ENCODE data around the gene ACTR3C. TPM values are rescaled to one million over a fixed set of nuclear protein-coding genes. Genes with fewer than 3 reads are reported as not detected.

Gene ACTR3C
- total RNA-seq, 4 donors from 2014 or later = 8.3 to 25.6 (median 17.4) TPM

- Histone ChIP-seq H3K27ac (no peak overlapping the region), H3K27me3 (no peaks in the 10 kb centered on the region), H3K36me3 (no peaks in the 10 kb centered on the region), H3K9me3 (no peaks in the 10 kb centered on the region), H3K4me1 (no peaks in the 10 kb centered on the region), H3K4me3 (no peak overlapping the region)
- intact Hi-C loops (cut with DNase I) = no loop called here
- WGBS, 2 donors = 68 to 75% methylated on average over 4 to 7 of the region's 7 CpGs
- TF ChIP-seq, protein P1, sequence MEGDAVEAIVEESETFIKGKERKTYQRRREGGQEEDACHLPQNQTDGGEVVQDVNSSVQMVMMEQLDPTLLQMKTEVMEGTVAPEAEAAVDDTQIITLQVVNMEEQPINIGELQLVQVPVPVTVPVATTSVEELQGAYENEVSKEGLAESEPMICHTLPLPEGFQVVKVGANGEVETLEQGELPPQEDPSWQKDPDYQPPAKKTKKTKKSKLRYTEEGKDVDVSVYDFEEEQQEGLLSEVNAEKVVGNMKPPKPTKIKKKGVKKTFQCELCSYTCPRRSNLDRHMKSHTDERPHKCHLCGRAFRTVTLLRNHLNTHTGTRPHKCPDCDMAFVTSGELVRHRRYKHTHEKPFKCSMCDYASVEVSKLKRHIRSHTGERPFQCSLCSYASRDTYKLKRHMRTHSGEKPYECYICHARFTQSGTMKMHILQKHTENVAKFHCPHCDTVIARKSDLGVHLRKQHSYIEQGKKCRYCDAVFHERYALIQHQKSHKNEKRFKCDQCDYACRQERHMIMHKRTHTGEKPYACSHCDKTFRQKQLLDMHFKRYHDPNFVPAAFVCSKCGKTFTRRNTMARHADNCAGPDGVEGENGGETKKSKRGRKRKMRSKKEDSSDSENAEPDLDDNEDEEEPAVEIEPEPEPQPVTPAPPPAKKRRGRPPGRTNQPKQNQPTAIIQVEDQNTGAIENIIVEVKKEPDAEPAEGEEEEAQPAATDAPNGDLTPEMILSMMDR (IDR thresholded peaks at IDR 0.05) = no peak
- TF ChIP-seq POLR2A (IDR thresholded peaks at IDR 0.05) = no peak
- no peak for DNase-seq
Observed at GRCh38 chr7:150361402-150361801, 38.1 kb upstream of the ACTR3C start.

- 63 to 70% methylated on average over 5 of the region's 5 CpGs for WGBS, 2 donors
- H3K27ac ChIP-seq = no peak overlapping the region
- DNase-seq = no peak
- intact Hi-C loops (cut with DNase I) = no loop called here
- H3K4me3 ChIP-seq = no peak overlapping the region
- no peaks in the 10 kb centered on the region for H3K27me3 ChIP-seq
- H3K4me1 ChIP-seq = no peaks in the 10 kb centered on the region
- H3K9me3 ChIP-seq = no peaks in the 10 kb centered on the region
- H3K36me3 ChIP-seq = no peaks in the 10 kb centered on the region
- no peak for TF ChIP-seq POLR2A (IDR thresholded peaks at IDR 0.05)
- TF ChIP-seq, protein P1 (IDR thresholded peaks at IDR 0.05) = no peak
Observed at GRCh38 chr7:150360363-150361058, 37.2 kb upstream of the ACTR3C start.

- Histone ChIP-seq H3K4me3 (no peak overlapping the region), H3K4me1 (peaks cover 0 to 4% (median 0%) of the 10 kb centered on the region in 3 donors), H3K9me3 (no peaks in the 10 kb centered on the region), H3K36me3 (no peaks in the 10 kb centered on the region), H3K27me3 (no peaks in the 10 kb centered on the region), H3K27ac (no peak overlapping the region)
- DNase-seq = no peak
- 89 to 100% methylated on average over 1 to 2 of the region's 2 CpGs for WGBS, 2 donors
- TF ChIP-seq POLR2A (IDR thresholded peaks at IDR 0.05) = no peak
- TF ChIP-seq, protein P1 (IDR thresholded peaks at IDR 0.05) = no peak
- intact Hi-C loops (cut with DNase I) = loop anchor here (5.0 kb wide), 1 partner anchor 63 kb away; no protein-coding TSS in a partner anchor
Observed at GRCh38 chr7:150359622-150360362, 36.4 kb upstream of the ACTR3C start.

DNA sequence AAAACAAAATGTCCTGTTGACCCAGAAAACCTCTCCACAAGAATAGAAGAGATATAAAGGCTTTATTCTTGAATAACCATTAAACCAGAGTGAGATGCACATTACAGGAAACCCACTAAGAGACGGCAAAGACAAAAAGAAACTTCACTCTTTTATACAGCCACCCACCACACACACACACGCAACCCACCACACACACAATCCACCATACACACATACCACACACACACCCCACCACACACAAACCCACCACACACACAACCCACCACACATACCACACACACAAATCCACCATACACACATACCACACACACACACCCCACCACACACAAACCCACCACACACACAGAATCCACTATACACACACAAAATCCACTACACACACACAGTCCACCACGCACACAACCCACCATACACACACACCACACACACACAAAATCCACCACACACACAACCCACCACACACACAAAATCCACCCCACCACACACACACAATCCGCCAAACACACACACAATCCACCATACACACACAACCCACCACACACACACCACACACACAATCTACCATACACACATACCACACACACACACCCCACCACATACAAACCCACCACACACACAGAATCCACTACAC lies 35.8 kb upstream of the ACTR3C start:
- Histone ChIP-seq H3K27me3 (no peaks in the 10 kb centered on the region), H3K4me3 (no peak overlapping the region), H3K4me1 (peaks cover 0 to 4% (median 0%) of the 10 kb centered on the region in 3 donors), H3K27ac (no peak overlapping the region), H3K9me3 (no peaks in the 10 kb centered on the region), H3K36me3 (no peaks in the 10 kb centered on the region)
- 82 to 89% methylated on average over 4 of the region's 4 CpGs for WGBS, 2 donors
- TF ChIP-seq, protein P1 (IDR thresholded peaks at IDR 0.05) = no peak
- no peak for TF ChIP-seq POLR2A (IDR thresholded peaks at IDR 0.05)
- intact Hi-C loops (cut with DNase I) = loop anchor here (5.0 kb wide), 1 partner anchor 63 kb away; no protein-coding TSS in a partner anchor
- DNase-seq = no peak

GRCh38 chr7:150358433-150358832 lies 35.1 kb upstream of the ACTR3C start:
- H3K27ac ChIP-seq = no peak overlapping the region
- TF ChIP-seq POLR2A (IDR thresholded peaks at IDR 0.05) = no peak
- TF ChIP-seq, protein P1 (IDR thresholded peaks at IDR 0.05) = no peak
- H3K27me3 ChIP-seq = no peaks in the 10 kb centered on the region
- no peak overlapping the region for H3K4me3 ChIP-seq
- WGBS, 2 donors = 86 to 96% methylated on average over 4 of the region's 4 CpGs
- no peaks in the 10 kb centered on the region for H3K9me3 ChIP-seq
- intact Hi-C loops (cut with DNase I) = loop anchor here (5.0 kb wide), 1 partner anchor 64 kb away; no protein-coding TSS in a partner anchor
- peaks cover 0 to 4% (median 0%) of the 10 kb centered on the region in 3 donors for H3K4me1 ChIP-seq
- H3K36me3 ChIP-seq = no peaks in the 10 kb centered on the region
- no peak for DNase-seq
